HG02943 (cell line): ENCODE results near the gene APBB2.
"Not testable (repeated sequence)": the region's sequence is repeated elsewhere in the genome, so short reads cannot be mapped to it uniquely, and the experiment has no call there.

Experiments
- ATAC-seq: cut with Tn5 transposase; IDR thresholded peaks from one replicate; pipeline ENCODE4 v1.9.1; 2021; ENCODE audit warnings: mild to moderate bottlenecking, low read depth, moderate library complexity; ENCODE audit not compliant: unreplicated experiment

APBB2 gene

GRCh38 chr4:41160856-41161255, 53.5 kb downstream of the APBB2 start:
- no peak for ATAC-seq

GRCh38 chr4:41160012-41160789, 54.1 kb downstream of the APBB2 start:
- no peak for ATAC-seq

- ATAC-seq, result no peak
Observed at GRCh38 chr4:41158756-41159155, 55.6 kb downstream of the APBB2 start.

- no peak for ATAC-seq
Observed at GRCh38 chr4:41158274-41158673, 56.1 kb downstream of the APBB2 start.

- ATAC-seq, result no peak
Observed at GRCh38 chr4:41157009-41157408, 57.3 kb downstream of the APBB2 start.

GRCh38 chr4:41156574-41156973, 57.8 kb downstream of the APBB2 start:
- no peak for ATAC-seq

GRCh38 chr4:41155194-41155830, 59.0 kb downstream of the APBB2 start:
- ATAC-seq, result no peak

- no peak for ATAC-seq
Observed at GRCh38 chr4:41154814-41155177, 59.5 kb downstream of the APBB2 start.

GRCh38 chr4:41154010-41154813, 60.1 kb downstream of the APBB2 start:
- no peak for ATAC-seq

- ATAC-seq, result no peak
Observed at GRCh38 chr4:41150401-41150800, 63.9 kb downstream of the APBB2 start.

- not testable (repeated sequence) for ATAC-seq
Observed at GRCh38 chr4:41149568-41149967, 64.8 kb downstream of the APBB2 start.

GRCh38 chr4:41148931-41149330, 65.4 kb downstream of the APBB2 start:
- ATAC-seq, result no peak

GRCh38 chr4:41148292-41148691, 66.0 kb downstream of the APBB2 start:
- ATAC-seq, result no peak

GRCh38 chr4:41147570-41147969, 66.8 kb downstream of the APBB2 start:
- ATAC-seq, result not testable (repeated sequence)

- no peak for ATAC-seq
Observed at GRCh38 chr4:41146716-41147506, 67.4 kb downstream of the APBB2 start.

- no peak for ATAC-seq
Observed at GRCh38 chr4:41146196-41146595, 68.1 kb downstream of the APBB2 start.

- ATAC-seq, result no peak
Observed at GRCh38 chr4:41145571-41146078, 68.7 kb downstream of the APBB2 start.

- no peak for ATAC-seq
Observed at GRCh38 chr4:41144812-41145211, 69.5 kb downstream of the APBB2 start.

GRCh38 chr4:41144040-41144379, 70.3 kb downstream of the APBB2 start:
- no peak for ATAC-seq

GRCh38 chr4:41143311-41144039, 70.9 kb downstream of the APBB2 start:
- no peak for ATAC-seq
